ENCODE measurements around the gene LRMDA. TPM values are rescaled to one million over a fixed set of nuclear protein-coding genes. Genes with fewer than 3 reads are reported as not detected.

The LRMDA gene
- total and polyA plus RNA-seq, 2 donors (not counting 3 experiments of a cell fraction or from before 2014, with no cell fraction given), result 9.7 to 18.0 TPM

- CTCF ChIA-PET, result no interaction called here
Observed at GRCh38 chr10:75532253-75532924, 101.0 kb downstream of the LRMDA start.

GRCh38 chr10:75538144-75538543 is 106.7 kb downstream of the LRMDA start:
- intact Hi-C loops (cut with micrococcal nuclease), result no loop called here
- no TSS peak for BruUV-seq (replicated peaks)
- Histone ChIP-seq H3K9me1 (replicated peaks; ENCODE audit: control insufficient read depth, extremely low read depth, insufficient read depth, low read length) (no peaks in the 10 kb centered on the region), H3K4me1 (ENCODE audit: control insufficient read depth, extremely low read depth, insufficient read depth, low read length) (no peaks in the 10 kb centered on the region), H3K9ac (replicated peaks; ENCODE audit: extremely low read depth, insufficient read depth, low read length) (no peak overlapping the region), H3K79me2 (ENCODE audit: control insufficient read depth, insufficient read depth, low read length) (no peaks in the 10 kb centered on the region), H2AFZ (ENCODE audit: low read depth, low read length) (no peak overlapping the region), H3K36me3 (ENCODE audit: control insufficient read depth in 2 of 2, extremely low read depth in 1 of 2, insufficient read depth in 2 of 2, low read length in 2 of 2) (no peaks in the 10 kb centered on the region), H3K4me2 (ENCODE audit: insufficient read depth, low read length) (no peak overlapping the region), H3K27ac (ENCODE audit: insufficient read depth, low read depth, low read length) (no peak overlapping the region), H4K20me1 (replicated peaks; ENCODE audit: control insufficient read depth, extremely low read depth, insufficient read depth, low read length) (no peaks in the 10 kb centered on the region), H3K9me3 (replicated peaks; ENCODE audit: control insufficient read depth, insufficient read depth, low read length) (no peaks in the 10 kb centered on the region), H3K4me3 (replicated peaks in 1 of 3; ENCODE audit: insufficient read depth in 1 of 3, low read depth in 1 of 3, low read length in 3 of 3) (no peak overlapping the region), H3K27me3 (ENCODE audit: control insufficient read depth in 2 of 2, insufficient read depth in 2 of 2, low read length in 2 of 2) (no peaks in the 10 kb centered on the region)
- ChIA-PET CTCF (interaction anchor here (1.3 kb wide), 1 partner anchor 18 kb away, joined by 3 read pairs; no protein-coding TSS in a partner anchor), POLR2A (no interaction called here)
- TF ChIP-seq JUN (IDR thresholded peaks at IDR 0.05; ENCODE audit: borderline replicate concordance, insufficient read depth, insufficient read length, low read depth), result no peak
- dilution Hi-C loops (cut with MboI; ENCODE audit: extremely low pct_ligation_motif_present, low sequenced_read_pairs), result no loop called here
- no peak for FAIRE-seq
- no peak for DNase-seq (ENCODE audit: low read depth, low spot score)

More at GRCh38 chr10:75532253-75532924, 101.0 kb downstream of the LRMDA start:
- H3K36me3 ChIP-seq (ENCODE audit: control insufficient read depth in 2 of 2, extremely low read depth in 1 of 2, insufficient read depth in 2 of 2, low read length in 2 of 2), result no peaks in the 10 kb centered on the region
- H3K9me1 ChIP-seq (replicated peaks; ENCODE audit: control insufficient read depth, extremely low read depth, insufficient read depth, low read length), result no peaks in the 10 kb centered on the region
- H3K9ac ChIP-seq (replicated peaks; ENCODE audit: extremely low read depth, insufficient read depth, low read length), result no peak overlapping the region
- H3K4me1 ChIP-seq (ENCODE audit: control insufficient read depth, extremely low read depth, insufficient read depth, low read length), result no peaks in the 10 kb centered on the region
- no peaks in the 10 kb centered on the region for H4K20me1 ChIP-seq (replicated peaks; ENCODE audit: control insufficient read depth, extremely low read depth, insufficient read depth, low read length)
- POLR2A ChIA-PET, result no interaction called here
- no TSS peak for BruUV-seq (replicated peaks)
- H3K4me2 ChIP-seq (ENCODE audit: insufficient read depth, low read length), result no peak overlapping the region
- intact Hi-C loops (cut with micrococcal nuclease) (no loop called here), dilution Hi-C loops (cut with MboI; ENCODE audit: extremely low pct_ligation_motif_present, low sequenced_read_pairs) (no loop called here)
- H3K27ac ChIP-seq (ENCODE audit: insufficient read depth, low read depth, low read length), result no peak overlapping the region
- H3K27me3 ChIP-seq (ENCODE audit: control insufficient read depth in 2 of 2, insufficient read depth in 2 of 2, low read length in 2 of 2), result no peaks in the 10 kb centered on the region
- TF ChIP-seq EZH2 (IDR thresholded peaks at IDR 0.05; ENCODE audit: borderline replicate concordance, low read depth, low read length, severe bottlenecking), result no peak
- H2AFZ ChIP-seq (ENCODE audit: low read depth, low read length), result no peak overlapping the region
- DNase-seq (ENCODE audit: low read depth, low spot score) (no peak), FAIRE-seq (no peak)
- no peaks in the 10 kb centered on the region for H3K79me2 ChIP-seq (ENCODE audit: control insufficient read depth, insufficient read depth, low read length)
- H3K4me3 ChIP-seq (replicated peaks in 1 of 3; ENCODE audit: insufficient read depth in 1 of 3, low read depth in 1 of 3, low read length in 3 of 3), result no peak overlapping the region
- H3K9me3 ChIP-seq (replicated peaks; ENCODE audit: control insufficient read depth, insufficient read depth, low read length), result no peaks in the 10 kb centered on the region
